Adipocyte (in vitro differentiated cells): Measurements from ENCODE around the gene MRPL55.
A peak's percentile ranks its signal among the peaks of the same experiment; 100 is the strongest.

Source experiments
- DNase-seq: peaks from one replicate; pipeline ENCODE4 v3.0.0-alpha.2; 2015; ENCODE audit warnings: low read depth
- H3K27me3 ChIP-seq: replicated peaks from 2 replicates; pipeline ENCODE4 v1.7.0; 2013; ENCODE audit warnings: mild to moderate bottlenecking, low read length, moderate library complexity; ENCODE audit not compliant: control insufficient read depth, insufficient read depth
- H3K36me3 ChIP-seq: 2 replicates; pipeline ENCODE4 v1.7.0; 2013; ENCODE audit warnings: low read length, mild to moderate bottlenecking, moderate library complexity; ENCODE audit not compliant: control insufficient read depth, insufficient read depth, severe bottlenecking
- H3K4me1 ChIP-seq: 2 replicates; pipeline ENCODE4 v1.7.0; 2013; ENCODE audit warnings: mild to moderate bottlenecking, low read length, moderate library complexity; ENCODE audit not compliant: control insufficient read depth, insufficient read depth
- H3K4me3 ChIP-seq: 2 replicates; pipeline ENCODE4 v1.7.0; 2013; ENCODE audit warnings: mild to moderate bottlenecking, low read length, moderate library complexity
- H3K9ac ChIP-seq: 2 replicates; pipeline ENCODE4 v1.7.0; 2013; ENCODE audit warnings: mild to moderate bottlenecking, low read length, moderate library complexity
- H3K9me3 ChIP-seq: 2 replicates; pipeline ENCODE4 v1.7.0; 2013; ENCODE audit warnings: mild to moderate bottlenecking, low read length, moderate library complexity; ENCODE audit not compliant: control insufficient read depth

MRPL55 gene

GRCh38 chr1:228064296-228064695 lies 44.8 kb downstream of the MRPL55 start:
- H3K9ac ChIP-seq, result no peak overlapping the region
- no peak for DNase-seq
- no peaks in the 10 kb centered on the region for H3K9me3 ChIP-seq
- H3K36me3 ChIP-seq, result no peaks in the 10 kb centered on the region
- peaks cover 78% of the 10 kb centered on the region for H3K27me3 ChIP-seq
- H3K4me1 ChIP-seq, result peaks cover 4% of the 10 kb centered on the region
- no peak overlapping the region for H3K4me3 ChIP-seq

GRCh38 chr1:228063251-228064191 lies 45.6 kb downstream of the MRPL55 start:
- Histone ChIP-seq H3K36me3 (no peaks in the 10 kb centered on the region), H3K9me3 (no peaks in the 10 kb centered on the region), H3K9ac (no peak overlapping the region), H3K4me3 (no peak overlapping the region), H3K27me3 (peaks cover 79% of the 10 kb centered on the region), H3K4me1 (peaks cover 4% of the 10 kb centered on the region)
- no peak for DNase-seq

DNA sequence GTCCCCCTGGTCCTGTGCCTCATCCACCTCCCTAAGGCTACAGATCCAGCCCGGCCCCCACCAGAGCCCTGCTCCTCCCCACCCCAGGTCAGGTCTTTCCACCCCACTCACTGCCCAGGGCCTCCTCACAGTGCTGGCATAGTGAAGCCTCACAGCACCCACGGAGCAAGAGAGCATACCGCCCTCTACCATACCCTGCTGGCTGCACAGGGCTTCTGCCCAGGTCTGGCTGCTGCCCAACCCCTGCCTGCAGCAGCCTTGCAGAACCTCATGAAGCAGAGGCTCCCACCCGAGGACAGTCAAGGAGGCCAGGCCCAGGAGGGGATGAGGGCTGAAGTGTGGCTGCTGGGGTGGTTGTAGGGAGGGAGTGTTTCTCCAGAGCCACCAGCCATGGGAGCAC lies 46.3 kb downstream of the MRPL55 start:
- no peak for DNase-seq

DNA sequence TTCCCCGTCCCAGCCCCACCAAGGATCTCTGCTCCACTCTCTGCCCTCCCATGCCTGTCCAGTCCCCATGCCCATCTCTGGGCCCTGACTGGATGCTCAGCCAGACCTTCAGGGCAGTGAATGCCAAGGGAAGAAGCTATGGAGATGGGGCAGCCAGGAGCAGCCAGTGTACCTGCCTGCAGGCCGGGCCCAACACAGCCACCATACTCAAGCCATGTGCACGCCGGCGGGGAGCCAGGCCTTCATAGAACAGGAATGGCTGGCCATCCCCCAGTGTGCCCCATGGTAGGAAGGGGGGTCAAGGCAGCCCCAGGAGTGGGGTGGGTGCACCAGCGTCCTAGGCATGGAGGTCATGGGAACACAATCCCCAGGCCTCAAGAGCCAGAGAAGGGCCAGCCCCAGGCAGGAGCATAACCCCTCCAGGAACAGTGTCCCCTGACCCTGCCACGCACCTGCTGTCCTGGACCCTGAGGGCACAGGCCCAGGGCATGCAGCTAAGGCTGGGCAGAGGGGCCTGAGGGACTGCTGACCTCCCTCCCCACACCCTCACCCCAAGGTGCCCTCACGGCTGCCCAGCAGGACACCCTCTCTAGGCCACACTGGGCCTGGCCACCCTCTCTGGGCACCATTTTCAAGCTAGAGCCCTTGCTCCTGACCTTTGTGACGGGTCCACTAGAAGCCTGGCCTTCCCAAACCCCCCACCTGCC lies 46.9 kb downstream of the MRPL55 start:
- H3K4me3 ChIP-seq, result no peak overlapping the region
- no peak for DNase-seq
- H3K36me3 ChIP-seq, result no peaks in the 10 kb centered on the region
- H3K27me3 ChIP-seq, result peaks cover 77% of the 10 kb centered on the region
- H3K4me1 ChIP-seq, result peaks cover 4% of the 10 kb centered on the region
- H3K9ac ChIP-seq, result no peak overlapping the region
- no peaks in the 10 kb centered on the region for H3K9me3 ChIP-seq

More for the DNA sequence above, 46.3 kb downstream of the MRPL55 start:
- Histone ChIP-seq H3K4me3 (no peak overlapping the region), H3K9me3 (no peaks in the 10 kb centered on the region), H3K4me1 (peaks cover 4% of the 10 kb centered on the region), H3K9ac (no peak overlapping the region), H3K27me3 (peaks cover 79% of the 10 kb centered on the region), H3K36me3 (no peaks in the 10 kb centered on the region)

DNA sequence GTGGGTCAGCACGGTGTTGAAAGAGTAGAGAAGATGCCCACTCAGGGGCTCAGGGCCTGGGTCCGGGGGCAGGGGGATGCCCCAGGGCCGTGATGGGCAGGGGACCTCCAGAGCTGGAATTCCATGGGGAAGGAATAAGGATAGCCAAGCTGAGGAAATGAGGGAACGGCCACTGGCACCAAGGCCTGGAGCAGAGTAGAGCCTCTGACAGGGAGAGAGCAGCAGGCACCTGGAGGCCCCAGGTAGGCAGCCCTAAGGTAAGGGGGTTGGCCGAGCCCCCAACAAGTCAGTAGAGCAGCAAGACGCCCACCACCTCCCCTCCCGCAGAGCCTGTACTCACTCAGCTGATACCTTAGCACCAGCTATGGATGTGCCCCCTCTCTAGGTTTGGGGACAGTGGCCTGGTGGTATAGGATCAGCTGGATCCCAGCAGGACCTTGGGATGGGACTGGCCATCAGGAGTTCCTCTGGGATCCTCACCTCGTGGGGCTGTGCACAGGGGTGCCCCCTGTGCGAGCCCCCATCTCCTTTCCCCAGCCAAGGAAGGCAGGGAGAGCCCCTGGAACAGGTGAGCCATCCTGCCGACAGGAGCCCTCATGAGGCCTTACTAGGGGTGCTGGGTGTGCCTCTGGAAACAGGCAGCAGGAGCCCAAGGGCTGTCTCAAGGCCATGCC lies 47.6 kb downstream of the MRPL55 start:
- peaks cover 75% of the 10 kb centered on the region for H3K27me3 ChIP-seq
- H3K4me3 ChIP-seq, result no peak overlapping the region
- no peaks in the 10 kb centered on the region for H3K36me3 ChIP-seq
- no peaks in the 10 kb centered on the region for H3K9me3 ChIP-seq
- H3K9ac ChIP-seq, result no peak overlapping the region
- peaks cover 4% of the 10 kb centered on the region for H3K4me1 ChIP-seq
- no peak for DNase-seq

GRCh38 chr1:228060458-228061190 lies 48.5 kb downstream of the MRPL55 start:
- Histone ChIP-seq H3K9ac (no peak overlapping the region), H3K27me3 (peaks cover 75% of the 10 kb centered on the region), H3K4me1 (peaks cover 4% of the 10 kb centered on the region), H3K4me3 (no peak overlapping the region), H3K9me3 (peaks cover 9% of the 10 kb centered on the region), H3K36me3 (no peaks in the 10 kb centered on the region)
- DNase-seq, result peak; percentile 31

DNA sequence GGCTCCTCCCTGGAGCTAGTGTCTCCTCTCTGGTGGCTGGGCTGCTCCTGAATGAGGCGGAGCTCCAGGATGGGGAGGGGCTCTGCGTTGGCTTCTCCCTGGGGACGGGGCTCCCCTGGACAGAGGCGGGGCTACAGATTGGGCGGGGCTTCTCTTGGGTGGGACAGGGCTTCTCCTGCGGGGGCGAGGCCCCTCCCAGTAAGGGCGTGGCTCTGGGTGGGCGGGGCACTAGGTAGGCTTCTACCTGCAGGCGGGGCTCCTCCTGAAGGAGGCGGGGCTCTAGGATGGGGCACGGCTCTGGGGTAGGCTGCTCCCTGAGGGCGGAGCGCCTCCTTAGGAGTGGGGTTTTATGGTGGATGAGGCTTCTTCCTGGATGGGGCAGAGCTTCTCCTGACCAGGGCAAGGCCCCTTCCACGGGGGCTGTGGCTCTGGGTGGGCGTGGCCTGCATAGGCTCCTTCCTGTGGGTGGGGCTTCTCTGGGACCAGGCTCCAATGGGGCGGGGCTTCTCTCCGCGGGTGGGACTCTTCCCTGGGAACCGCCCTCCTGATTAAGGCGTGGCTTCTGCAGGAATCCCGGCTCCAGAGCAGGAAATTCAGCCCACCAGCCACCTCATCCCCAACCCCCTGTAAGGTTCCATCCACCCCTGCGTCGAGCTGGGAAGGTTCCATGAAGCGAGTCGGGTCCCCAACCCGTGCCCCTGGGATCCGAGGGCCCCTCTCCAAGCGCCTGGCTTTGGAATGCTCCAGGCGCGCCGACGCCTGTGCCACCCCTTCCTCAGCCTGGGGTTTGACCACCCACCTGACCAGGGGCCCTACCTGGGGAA lies 49.3 kb downstream of the MRPL55 start:
- Histone ChIP-seq H3K36me3 (no peaks in the 10 kb centered on the region), H3K4me3 (no peak overlapping the region), H3K4me1 (peaks cover 4% of the 10 kb centered on the region), H3K27me3 (peaks cover 71% of the 10 kb centered on the region), H3K9ac (no peak overlapping the region), H3K9me3 (peaks cover 12% of the 10 kb centered on the region)
- peak; percentile 26 for DNase-seq

GRCh38 chr1:228058949-228059633 lies 50.0 kb downstream of the MRPL55 start:
- no peak overlapping the region for H3K4me3 ChIP-seq
- DNase-seq, result no peak
- H3K9ac ChIP-seq, result no peak overlapping the region
- peaks cover 13% of the 10 kb centered on the region for H3K9me3 ChIP-seq
- peaks cover 4% of the 10 kb centered on the region for H3K4me1 ChIP-seq
- H3K36me3 ChIP-seq, result no peaks in the 10 kb centered on the region
- H3K27me3 ChIP-seq, result peaks cover 69% of the 10 kb centered on the region

- Histone ChIP-seq H3K27me3 (peaks cover 66% of the 10 kb centered on the region), H3K36me3 (no peaks in the 10 kb centered on the region), H3K4me1 (peaks cover 4% of the 10 kb centered on the region), H3K4me3 (no peak overlapping the region), H3K9me3 (peaks cover 16% of the 10 kb centered on the region), H3K9ac (no peak overlapping the region)
- no peak for DNase-seq
Measured at GRCh38 chr1:228058172-228058948, 50.7 kb downstream of the MRPL55 start.
